Measurements from ENCODE around the gene MAB21L4. TPM values are rescaled to one million over a fixed set of nuclear protein-coding genes. Genes with fewer than 3 reads are reported as not detected.

Gene MAB21L4
- total RNA-seq, 2 donors from 2014 or later: 6.1 to 22.2 TPM

DNA sequence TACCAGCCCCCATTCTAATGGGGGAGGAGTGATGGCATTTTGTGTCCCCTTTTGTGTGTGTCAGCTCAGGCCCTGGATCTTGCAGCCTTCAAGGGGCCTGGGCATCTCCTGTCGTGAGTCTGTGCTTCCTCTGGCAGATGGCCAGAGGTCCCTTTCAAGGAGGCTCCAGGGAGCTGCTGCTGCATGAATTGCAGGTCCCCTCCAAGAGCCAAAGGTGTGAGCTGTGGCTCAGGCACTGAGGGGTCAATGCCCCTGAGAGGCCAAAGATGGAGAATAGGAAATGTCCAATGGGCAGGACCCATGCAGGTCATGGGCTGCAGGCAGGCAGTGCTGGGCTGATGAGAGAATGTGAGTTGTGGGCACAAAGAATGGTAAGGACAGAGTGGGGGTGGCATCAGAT is 10.4 kb downstream of the MAB21L4 start:
- H3K27ac ChIP-seq: no peak overlapping the region
- intact Hi-C loops (cut with DNase I): no loop called here
- no peaks in the 10 kb centered on the region for H3K36me3 ChIP-seq
- no peak overlapping the region for H3K9ac ChIP-seq (ENCODE audit: low read depth in 2 of 2, low read length in 2 of 2)
- no peak overlapping the region for H3K4me3 ChIP-seq
- no peak for DNase-seq
- peaks cover 9% of the 10 kb centered on the region for H3K4me1 ChIP-seq
- no peaks in the 10 kb centered on the region for H3K27me3 ChIP-seq
- H3K9me3 ChIP-seq: no peaks in the 10 kb centered on the region
- TF ChIP-seq, protein P1, sequence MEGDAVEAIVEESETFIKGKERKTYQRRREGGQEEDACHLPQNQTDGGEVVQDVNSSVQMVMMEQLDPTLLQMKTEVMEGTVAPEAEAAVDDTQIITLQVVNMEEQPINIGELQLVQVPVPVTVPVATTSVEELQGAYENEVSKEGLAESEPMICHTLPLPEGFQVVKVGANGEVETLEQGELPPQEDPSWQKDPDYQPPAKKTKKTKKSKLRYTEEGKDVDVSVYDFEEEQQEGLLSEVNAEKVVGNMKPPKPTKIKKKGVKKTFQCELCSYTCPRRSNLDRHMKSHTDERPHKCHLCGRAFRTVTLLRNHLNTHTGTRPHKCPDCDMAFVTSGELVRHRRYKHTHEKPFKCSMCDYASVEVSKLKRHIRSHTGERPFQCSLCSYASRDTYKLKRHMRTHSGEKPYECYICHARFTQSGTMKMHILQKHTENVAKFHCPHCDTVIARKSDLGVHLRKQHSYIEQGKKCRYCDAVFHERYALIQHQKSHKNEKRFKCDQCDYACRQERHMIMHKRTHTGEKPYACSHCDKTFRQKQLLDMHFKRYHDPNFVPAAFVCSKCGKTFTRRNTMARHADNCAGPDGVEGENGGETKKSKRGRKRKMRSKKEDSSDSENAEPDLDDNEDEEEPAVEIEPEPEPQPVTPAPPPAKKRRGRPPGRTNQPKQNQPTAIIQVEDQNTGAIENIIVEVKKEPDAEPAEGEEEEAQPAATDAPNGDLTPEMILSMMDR (IDR thresholded peaks at IDR 0.05): no peak

DNA sequence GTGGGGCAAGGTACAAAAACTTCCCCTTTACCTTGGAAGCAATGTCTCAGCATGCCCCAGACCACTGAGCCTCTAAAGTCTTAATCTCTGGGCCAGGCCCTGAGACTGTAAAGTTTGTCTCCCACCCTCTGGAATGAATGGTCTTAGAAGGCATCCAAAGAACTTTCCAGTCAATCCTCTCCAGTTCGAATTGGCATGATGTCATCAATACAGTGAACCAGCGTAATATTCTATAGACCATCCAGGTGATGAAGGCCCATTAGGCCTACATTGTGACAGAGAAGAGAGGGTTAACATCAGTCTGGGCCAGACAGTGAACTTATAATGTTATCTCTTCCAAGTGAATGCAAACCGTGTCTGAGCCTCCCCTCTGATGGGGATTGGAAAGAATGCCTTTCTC is 11.2 kb downstream of the MAB21L4 start:
- Histone ChIP-seq H3K9me3 (no peaks in the 10 kb centered on the region), H3K4me1 (peaks cover 6% of the 10 kb centered on the region), H3K27me3 (no peaks in the 10 kb centered on the region), H3K27ac (no peak overlapping the region), H3K36me3 (no peaks in the 10 kb centered on the region), H3K4me3 (no peak overlapping the region), H3K9ac (ENCODE audit: low read depth in 2 of 2, low read length in 2 of 2) (no peak overlapping the region)
- TF ChIP-seq, protein P1 (IDR thresholded peaks at IDR 0.05): no peak
- DNase-seq: no peak
- intact Hi-C loops (cut with DNase I): no loop called here

DNA sequence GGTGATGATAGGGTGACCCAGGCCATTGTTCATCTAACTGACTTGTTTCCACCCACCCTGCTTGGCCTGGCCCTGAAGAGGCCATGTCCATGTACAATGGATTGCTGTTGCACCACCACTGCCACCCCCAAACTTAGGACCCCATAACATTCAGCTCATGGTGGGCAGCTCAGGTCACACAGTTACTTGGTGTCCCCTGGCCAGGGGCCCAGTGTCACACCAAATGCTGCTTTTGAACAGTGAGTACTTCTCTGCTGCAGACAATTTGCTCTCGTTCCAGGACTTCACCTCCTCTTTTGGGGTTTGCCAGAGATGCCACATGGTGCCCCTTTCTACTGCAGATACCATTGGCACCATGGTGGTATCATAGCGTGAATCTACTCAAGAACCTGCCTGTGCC is 11.7 kb downstream of the MAB21L4 start:
- intact Hi-C loops (cut with DNase I): no loop called here
- DNase-seq: no peak
- Histone ChIP-seq H3K9ac (ENCODE audit: low read depth in 2 of 2, low read length in 2 of 2) (no peak overlapping the region), H3K27ac (no peak overlapping the region), H3K4me1 (peaks cover 4% of the 10 kb centered on the region), H3K36me3 (no peaks in the 10 kb centered on the region), H3K27me3 (no peaks in the 10 kb centered on the region), H3K9me3 (no peaks in the 10 kb centered on the region), H3K4me3 (no peak overlapping the region)
- TF ChIP-seq, protein P1 (IDR thresholded peaks at IDR 0.05): no peak

DNA sequence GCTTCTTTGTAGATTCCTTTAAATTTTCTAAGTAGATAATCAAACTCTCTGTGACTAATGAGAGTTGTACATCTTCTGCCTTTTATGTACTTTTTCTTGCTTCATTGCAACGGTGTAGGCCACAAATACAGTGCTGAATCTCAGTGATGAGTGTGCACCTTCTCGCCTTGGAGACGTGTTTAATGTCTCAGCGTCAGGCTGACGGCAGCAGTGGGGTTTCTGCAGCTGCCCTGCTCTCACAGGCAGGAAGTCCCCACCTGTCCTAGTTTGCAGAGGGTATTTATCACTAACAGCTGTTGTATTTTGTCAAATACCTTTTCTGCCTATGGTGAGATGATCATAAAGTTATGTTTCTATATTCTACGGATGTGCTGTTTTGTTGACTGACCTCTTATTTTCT is 14.0 kb downstream of the MAB21L4 start:
- no peak overlapping the region for H3K27ac ChIP-seq
- no peaks in the 10 kb centered on the region for H3K27me3 ChIP-seq
- no peaks in the 10 kb centered on the region for H3K36me3 ChIP-seq
- DNase-seq: no peak
- H3K9ac ChIP-seq (ENCODE audit: low read depth in 2 of 2, low read length in 2 of 2): no peak overlapping the region
- H3K9me3 ChIP-seq: no peaks in the 10 kb centered on the region
- H3K4me1 ChIP-seq: peaks cover 1% of the 10 kb centered on the region
- intact Hi-C loops (cut with DNase I): no loop called here
- no peak overlapping the region for H3K4me3 ChIP-seq
- TF ChIP-seq, protein P1 (IDR thresholded peaks at IDR 0.05): no peak

DNA sequence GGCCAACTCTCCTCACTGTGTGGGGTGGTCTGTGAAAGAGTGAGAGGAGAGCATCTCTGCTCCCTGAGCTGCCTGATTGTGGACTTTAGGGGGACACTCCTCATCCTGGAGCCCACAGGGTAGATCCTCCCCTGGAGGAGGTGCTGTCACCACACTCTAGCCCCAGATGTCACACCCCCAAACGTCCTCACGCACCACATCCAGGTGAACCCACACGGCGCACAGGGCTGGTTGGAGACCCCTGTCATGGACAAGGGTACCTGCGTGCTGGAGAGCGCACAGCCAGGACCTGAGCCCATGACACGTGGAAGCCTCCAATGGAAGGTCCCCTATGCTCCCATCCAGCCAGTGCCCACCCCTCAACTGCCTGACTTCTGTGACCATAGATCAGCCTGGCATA is 16.9 kb downstream of the MAB21L4 start:
- intact Hi-C loops (cut with DNase I): no loop called here
- H3K4me3 ChIP-seq: no peak overlapping the region
- H3K27me3 ChIP-seq: no peaks in the 10 kb centered on the region
- H3K4me1 ChIP-seq: peaks cover 16% of the 10 kb centered on the region
- DNase-seq: no peak
- TF ChIP-seq, protein P1 (IDR thresholded peaks at IDR 0.05): no peak
- H3K9ac ChIP-seq (ENCODE audit: low read depth in 2 of 2, low read length in 2 of 2): no peak overlapping the region
- H3K9me3 ChIP-seq: no peaks in the 10 kb centered on the region
- H3K36me3 ChIP-seq: no peaks in the 10 kb centered on the region
- H3K27ac ChIP-seq: no peak overlapping the region

Measured in colonic mucosa (tissue), 4 donors.